ENCODE measurements around the gene KCNN3. TPM values are rescaled to one million over a fixed set of nuclear protein-coding genes. Genes with fewer than 3 reads are reported as not detected.

The KCNN3 gene
- total and polyA plus RNA-seq, 2 donors, result 1.5 to 16.6 TPM

DNA sequence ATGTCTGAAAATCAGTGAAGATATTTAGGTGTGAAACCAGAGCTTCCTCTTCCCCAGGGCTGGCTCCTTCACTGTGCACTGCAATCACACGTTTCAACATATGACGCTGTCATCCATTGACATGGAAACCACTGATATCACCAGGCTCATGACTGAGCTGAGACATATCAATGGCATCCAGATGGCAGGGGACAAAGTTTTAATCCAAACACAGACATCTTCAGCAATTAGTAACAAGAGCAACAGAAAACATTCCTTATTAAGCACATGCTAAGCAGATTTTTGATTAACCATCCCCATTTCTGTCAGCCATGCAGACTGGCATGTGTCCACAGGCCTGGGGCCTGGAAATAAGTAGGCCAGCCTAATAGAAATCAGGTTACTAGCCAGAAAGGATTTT, 154.1 kb downstream of the KCNN3 start:
- Histone ChIP-seq H3K4me3 (ENCODE audit: low read depth, low read length) (no peak overlapping the region), H3K4me1 (ENCODE audit: insufficient read depth) (no peaks in the 10 kb centered on the region), H3K27ac (ENCODE audit: low read depth) (no peak overlapping the region), H3K36me3 (ENCODE audit: insufficient read depth) (no peaks in the 10 kb centered on the region)
- no peak for DNase-seq (ENCODE audit: extremely low spot score)
- WGBS, result 53% methylated on average over 2 of the region's 2 CpGs

DNA sequence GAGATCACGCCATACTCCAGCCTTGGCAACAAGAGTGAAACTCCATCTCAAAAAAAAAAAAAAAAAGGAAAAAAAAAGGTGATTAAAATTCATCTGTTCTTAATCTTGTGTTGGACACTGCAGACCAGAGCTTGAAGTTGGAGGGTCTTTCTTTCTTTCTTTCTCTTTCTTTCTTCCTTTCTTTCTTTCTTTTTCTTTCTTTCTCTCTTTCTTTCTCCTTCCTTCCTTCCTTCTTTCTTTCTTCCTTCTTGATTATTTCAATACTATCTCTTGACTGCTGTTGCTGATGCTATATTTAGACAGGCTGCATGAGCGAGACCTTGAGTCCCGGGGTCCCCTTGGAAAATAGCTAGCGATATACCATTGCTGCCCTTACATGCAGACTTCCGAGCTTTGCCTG, 154.7 kb downstream of the KCNN3 start:
- Histone ChIP-seq H3K36me3 (ENCODE audit: insufficient read depth) (no peaks in the 10 kb centered on the region), H3K27ac (ENCODE audit: low read depth) (no peak overlapping the region), H3K4me1 (ENCODE audit: insufficient read depth) (no peaks in the 10 kb centered on the region), H3K4me3 (ENCODE audit: low read depth, low read length) (no peak overlapping the region)
- WGBS, result 82% methylated on average over 5 of the region's 5 CpGs
- no peak for DNase-seq (ENCODE audit: extremely low spot score)

DNA sequence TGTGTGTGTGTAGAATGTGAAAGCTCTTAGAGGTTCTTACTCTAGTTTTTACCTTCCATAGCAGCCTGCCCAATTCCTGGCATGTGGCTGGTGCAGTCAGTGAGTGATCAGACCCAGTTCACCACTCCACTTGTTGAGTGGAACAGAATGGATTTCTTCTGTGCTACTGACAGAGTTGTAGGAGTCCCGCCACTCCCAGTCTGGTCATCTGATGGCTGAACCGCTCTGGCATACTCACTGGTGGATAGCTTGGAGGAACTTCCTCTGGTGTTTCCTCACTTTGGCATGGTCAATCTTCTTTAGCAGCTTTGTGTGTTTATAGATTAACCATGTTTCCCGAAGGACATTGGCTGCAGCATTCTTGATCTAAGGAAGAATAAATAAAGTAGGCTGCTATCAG, 155.4 kb downstream of the KCNN3 start:
- H3K27ac ChIP-seq (ENCODE audit: low read depth), result no peak overlapping the region
- no peak overlapping the region for H3K4me3 ChIP-seq (ENCODE audit: low read depth, low read length)
- no peaks in the 10 kb centered on the region for H3K36me3 ChIP-seq (ENCODE audit: insufficient read depth)
- no peak for DNase-seq (ENCODE audit: extremely low spot score)
- no peaks in the 10 kb centered on the region for H3K4me1 ChIP-seq (ENCODE audit: insufficient read depth)
- WGBS, result 60% methylated on average over 3 of the region's 3 CpGs

- 85% methylated on average over 2 of the region's 2 CpGs for WGBS
- Histone ChIP-seq H3K4me3 (ENCODE audit: low read depth, low read length) (no peak overlapping the region), H3K36me3 (ENCODE audit: insufficient read depth) (no peaks in the 10 kb centered on the region), H3K27ac (ENCODE audit: low read depth) (no peak overlapping the region), H3K4me1 (ENCODE audit: insufficient read depth) (no peaks in the 10 kb centered on the region)
- DNase-seq (ENCODE audit: extremely low spot score), result no peak
Observed at GRCh38 chr1:154714052-154714623, 155.9 kb downstream of the KCNN3 start.

GRCh38 chr1:154713005-154713404, 157.1 kb downstream of the KCNN3 start:
- Histone ChIP-seq H3K27ac (ENCODE audit: low read depth) (no peak overlapping the region), H3K36me3 (ENCODE audit: insufficient read depth) (no peaks in the 10 kb centered on the region), H3K4me3 (ENCODE audit: low read depth, low read length) (no peak overlapping the region), H3K4me1 (ENCODE audit: insufficient read depth) (no peaks in the 10 kb centered on the region)
- WGBS, result 91% methylated on average over 11 of the region's 11 CpGs
- no peak for DNase-seq (ENCODE audit: extremely low spot score)

- no peaks in the 10 kb centered on the region for H3K36me3 ChIP-seq (ENCODE audit: insufficient read depth)
- 88% methylated on average over 11 of the region's 11 CpGs for WGBS
- H3K4me3 ChIP-seq (ENCODE audit: low read depth, low read length), result no peak overlapping the region
- DNase-seq (ENCODE audit: extremely low spot score), result no peak
- H3K4me1 ChIP-seq (ENCODE audit: insufficient read depth), result no peaks in the 10 kb centered on the region
- no peak overlapping the region for H3K27ac ChIP-seq (ENCODE audit: low read depth)
Observed at GRCh38 chr1:154712166-154712810, 157.8 kb downstream of the KCNN3 start.

DNA sequence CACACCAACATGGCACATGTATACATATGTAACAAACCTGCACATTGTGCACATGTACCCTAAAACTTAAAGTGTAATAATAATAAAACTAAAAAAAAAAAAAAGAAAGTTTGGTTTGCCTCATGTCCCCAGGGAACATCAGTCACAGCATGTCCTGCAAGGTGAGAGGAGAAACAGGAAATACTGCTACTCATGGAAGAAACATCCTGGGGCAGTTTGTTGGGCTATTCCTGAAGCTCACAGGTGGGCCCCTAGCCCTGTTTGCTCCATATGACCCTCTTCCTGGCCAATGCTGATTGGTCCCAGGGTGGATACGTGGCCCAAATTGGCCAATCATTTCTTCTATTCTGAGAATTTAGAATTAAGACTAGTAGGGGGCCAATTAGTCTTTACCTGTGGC, 158.7 kb downstream of the KCNN3 start:
- H3K4me1 ChIP-seq (ENCODE audit: insufficient read depth), result no peaks in the 10 kb centered on the region
- no peaks in the 10 kb centered on the region for H3K36me3 ChIP-seq (ENCODE audit: insufficient read depth)
- DNase-seq (ENCODE audit: extremely low spot score), result no peak
- H3K4me3 ChIP-seq (ENCODE audit: low read depth, low read length), result no peak overlapping the region
- H3K27ac ChIP-seq (ENCODE audit: low read depth), result no peak overlapping the region
- WGBS, result 89% methylated on average over 1 of the region's 1 CpG

DNA sequence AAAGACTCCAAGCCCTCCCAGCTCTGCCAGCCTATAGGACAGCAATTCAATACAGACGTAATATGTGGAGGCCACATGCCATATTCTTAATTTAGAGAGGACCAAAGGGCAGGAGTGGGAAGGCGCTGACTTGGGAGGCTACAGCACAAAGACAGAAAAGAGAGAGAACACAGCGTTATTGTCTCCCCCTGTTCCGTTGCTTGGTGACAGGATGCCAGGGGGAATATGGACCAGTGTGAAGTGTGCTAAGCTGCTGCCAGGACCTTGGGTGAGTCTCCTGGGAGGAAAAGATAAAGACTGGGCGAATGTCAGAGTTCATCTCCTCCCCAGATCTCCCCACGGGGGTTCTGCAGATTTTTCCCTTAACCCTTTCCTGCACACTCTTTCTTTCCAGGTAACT, 160.0 kb downstream of the KCNN3 start:
- Histone ChIP-seq H3K4me3 (ENCODE audit: low read depth, low read length) (no peak overlapping the region), H3K4me1 (ENCODE audit: insufficient read depth) (no peaks in the 10 kb centered on the region), H3K36me3 (ENCODE audit: insufficient read depth) (no peaks in the 10 kb centered on the region), H3K27ac (ENCODE audit: low read depth) (no peak overlapping the region)
- no peak for DNase-seq (ENCODE audit: extremely low spot score)
- 70% methylated on average over 6 of the region's 6 CpGs for WGBS

GRCh38 chr1:154707901-154708463, 162.1 kb downstream of the KCNN3 start:
- H3K27ac ChIP-seq (ENCODE audit: low read depth), result no peak overlapping the region
- no peaks in the 10 kb centered on the region for H3K36me3 ChIP-seq (ENCODE audit: insufficient read depth)
- H3K4me1 ChIP-seq (ENCODE audit: insufficient read depth), result no peaks in the 10 kb centered on the region
- H3K4me3 ChIP-seq (ENCODE audit: low read depth, low read length), result no peak overlapping the region
- DNase-seq (ENCODE audit: extremely low spot score), result no peak
- WGBS, result 80% methylated on average over 17 of the region's 17 CpGs

DNA sequence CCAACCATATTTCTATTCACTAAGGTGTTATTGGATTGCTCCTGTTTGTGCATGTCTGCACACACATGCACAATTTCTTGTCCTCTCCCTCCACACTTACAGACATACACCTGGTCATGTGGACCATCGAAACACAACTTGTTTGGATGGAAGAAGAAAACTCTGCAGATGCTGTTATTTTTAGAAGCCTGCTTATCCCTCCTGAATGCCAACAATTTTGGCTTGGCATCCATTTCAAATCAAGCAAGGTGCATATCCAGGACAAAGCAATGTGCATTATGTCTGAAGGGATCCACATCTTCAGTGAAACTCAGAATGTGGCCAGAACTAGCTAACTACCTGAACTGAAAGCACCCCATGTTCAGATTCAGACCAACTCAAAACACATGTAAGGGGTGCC, 163.2 kb downstream of the KCNN3 start:
- WGBS, result 66% methylated on average over 1 of the region's 1 CpG
- no peaks in the 10 kb centered on the region for H3K4me1 ChIP-seq (ENCODE audit: insufficient read depth)
- no peak overlapping the region for H3K27ac ChIP-seq (ENCODE audit: low read depth)
- H3K4me3 ChIP-seq (ENCODE audit: low read depth, low read length), result no peak overlapping the region
- no peaks in the 10 kb centered on the region for H3K36me3 ChIP-seq (ENCODE audit: insufficient read depth)
- DNase-seq (ENCODE audit: extremely low spot score), result no peak

DNA sequence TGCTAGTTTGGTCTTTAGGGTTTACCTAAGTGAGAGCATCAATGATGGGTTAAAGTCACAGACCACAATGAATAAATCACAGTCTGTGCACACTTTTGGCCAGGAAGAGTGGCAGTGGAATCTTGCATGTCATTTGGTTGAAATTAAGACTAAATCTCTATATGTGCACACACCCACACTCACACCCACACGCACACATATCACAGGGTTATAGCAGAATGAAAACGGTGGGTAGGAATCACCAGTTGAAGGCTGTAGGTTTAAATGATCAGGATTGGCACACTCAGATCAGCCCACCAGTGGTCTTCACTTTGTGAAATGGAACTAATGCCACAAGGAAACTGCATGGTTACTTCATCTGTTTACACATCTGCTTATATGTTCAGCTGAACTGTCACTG, 164.5 kb downstream of the KCNN3 start:
- Histone ChIP-seq H3K36me3 (ENCODE audit: insufficient read depth) (no peaks in the 10 kb centered on the region), H3K4me1 (ENCODE audit: insufficient read depth) (no peaks in the 10 kb centered on the region), H3K27ac (ENCODE audit: low read depth) (no peak overlapping the region), H3K4me3 (ENCODE audit: low read depth, low read length) (no peak overlapping the region)
- 91% methylated on average over 2 of the region's 2 CpGs for WGBS
- no peak for DNase-seq (ENCODE audit: extremely low spot score)

- 11% methylated on average over 5 of the region's 5 CpGs for WGBS
- H3K4me1 ChIP-seq (ENCODE audit: insufficient read depth), result no peaks in the 10 kb centered on the region
- no peak overlapping the region for H3K4me3 ChIP-seq (ENCODE audit: low read depth, low read length)
- H3K36me3 ChIP-seq (ENCODE audit: insufficient read depth), result no peaks in the 10 kb centered on the region
- no peak overlapping the region for H3K27ac ChIP-seq (ENCODE audit: low read depth)
- DNase-seq (ENCODE audit: extremely low spot score), result no peak
Observed at GRCh38 chr1:154703170-154703569, 166.9 kb downstream of the KCNN3 start.

DNA sequence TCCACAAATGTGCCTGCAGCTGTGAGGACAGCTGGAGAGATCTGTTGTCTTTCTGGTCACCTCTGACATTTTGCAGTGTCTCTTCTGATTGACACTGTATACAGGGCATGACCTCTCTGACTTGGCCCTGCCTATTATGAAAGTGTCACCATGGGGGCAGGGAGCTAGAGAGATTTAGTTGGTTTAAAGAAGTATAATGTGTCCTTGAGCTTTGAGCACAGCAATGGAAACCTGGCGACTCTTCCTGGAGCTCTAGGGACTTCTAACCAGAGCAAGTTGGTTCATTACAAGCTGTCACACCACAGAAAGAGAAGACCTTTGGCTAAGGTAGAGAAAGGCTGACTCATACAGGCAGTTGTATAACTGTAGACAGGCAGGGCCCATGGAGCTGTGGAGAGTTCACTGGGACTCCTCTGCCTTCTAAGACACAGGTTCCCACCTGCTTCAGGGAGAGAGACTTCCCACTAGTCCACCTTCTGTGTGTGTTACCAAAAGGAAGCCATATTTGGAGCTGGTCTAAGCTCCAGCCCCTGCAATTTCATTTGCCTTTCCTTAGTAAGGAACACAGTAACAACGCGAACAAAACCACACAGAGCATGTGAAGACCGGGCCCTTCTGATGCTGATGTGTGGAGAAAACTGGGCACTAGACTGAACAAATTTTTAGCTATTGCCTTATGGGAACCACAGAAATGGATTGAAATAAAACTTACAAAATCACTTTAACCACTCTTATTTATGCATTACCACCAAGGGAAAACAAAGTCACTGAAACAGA, 171.6 kb downstream of the KCNN3 start:
- DNase-seq (ENCODE audit: extremely low spot score), result no peak
- H3K36me3 ChIP-seq (ENCODE audit: insufficient read depth), result no peaks in the 10 kb centered on the region
- no peaks in the 10 kb centered on the region for H3K4me1 ChIP-seq (ENCODE audit: insufficient read depth)
- 85% methylated on average over 4 of the region's 4 CpGs for WGBS
- H3K4me3 ChIP-seq (ENCODE audit: low read depth, low read length), result no peak overlapping the region
- no peak overlapping the region for H3K27ac ChIP-seq (ENCODE audit: low read depth)

GRCh38 chr1:154697710-154698109, 172.4 kb downstream of the KCNN3 start:
- no peaks in the 10 kb centered on the region for H3K4me1 ChIP-seq (ENCODE audit: insufficient read depth)
- no peak for DNase-seq (ENCODE audit: extremely low spot score)
- no peak overlapping the region for H3K4me3 ChIP-seq (ENCODE audit: low read depth, low read length)
- H3K27ac ChIP-seq (ENCODE audit: low read depth), result no peak overlapping the region
- no peaks in the 10 kb centered on the region for H3K36me3 ChIP-seq (ENCODE audit: insufficient read depth)
